OCI-LY1 (cell line): ENCODE measurements around the gene TXNL4A.
"Not testable (repeated sequence)": the region's sequence is repeated elsewhere in the genome, so short reads cannot be mapped to it uniquely, and the experiment has no call there.

Experiments used
- H2AFZ ChIP-seq: fragments of 200-600 bp; sonication (generic), shearing (Covaris generic); 2 replicates; pipeline ENCODE4 v1.6.0; 2014; ENCODE audit warnings: antibody characterized with exemption, mild to moderate bottlenecking, low read length
- H3F3A ChIP-seq: fragments of 200-600 bp; sonication (generic), shearing (Covaris generic); 2 replicates; pipeline ENCODE4 v1.6.0; 2014; ENCODE audit warnings: mild to moderate bottlenecking, antibody characterized with exemption, low read length, moderate library complexity; ENCODE audit not compliant: insufficient read depth
- H3K27ac ChIP-seq: fragments of 200-600 bp; sonication (generic); 2 replicates; pipeline ENCODE4 v1.5.1; 2014; ENCODE audit warnings: low read length, mixed run types, mild to moderate bottlenecking, low read depth; ENCODE audit not compliant: poor library complexity, severe bottlenecking
- H3K27me3 ChIP-seq: fragments of 200-600 bp; sonication (generic); 2 replicates; pipeline ENCODE4 v1.6.0; 2014; ENCODE audit warnings: antibody characterized with exemption, mild to moderate bottlenecking, low read length, moderate library complexity; ENCODE audit not compliant: insufficient read depth
- H3K36me3 ChIP-seq: fragments of 200-600 bp; sonication (generic); 2 replicates; pipeline ENCODE4 v1.6.1; 2014; ENCODE audit warnings: mild to moderate bottlenecking, antibody characterized with exemption, low read length, moderate library complexity, mixed read lengths; ENCODE audit not compliant: insufficient read depth
- H3K4me1 ChIP-seq: fragments of 200-600 bp; sonication (generic); 2 replicates; pipeline ENCODE4 v1.5.1; 2014; ENCODE audit warnings: mild to moderate bottlenecking, low read length, moderate library complexity; ENCODE audit not compliant: insufficient read depth, severe bottlenecking
- H3K4me2 ChIP-seq: fragments of 200-600 bp; sonication (generic), shearing (Covaris generic); 2 replicates; pipeline ENCODE4 v1.6.1; 2014; ENCODE audit warnings: low read length
- H3K4me3 ChIP-seq: fragments of 200-600 bp; sonication (generic); 2 replicates; pipeline ENCODE4 v1.5.1; 2014; ENCODE audit warnings: low read length, low read depth, mild to moderate bottlenecking, mixed read lengths; ENCODE audit not compliant: poor library complexity, severe bottlenecking
- H3K79me2 ChIP-seq: fragments of 200-600 bp; shearing (Covaris generic); 2 replicates; pipeline ENCODE4 v1.6.1; 2016; ENCODE audit warnings: mixed run types, low read length, mixed read lengths; ENCODE audit not compliant: insufficient read depth
- H3K9ac ChIP-seq: fragments of 200-600 bp; sonication (generic), shearing (Covaris generic); 2 replicates; pipeline ENCODE4 v1.6.1; 2014; ENCODE audit warnings: mild to moderate bottlenecking, low read length, mixed read lengths
- H3K9me2 ChIP-seq: fragments of 200-600 bp; sonication (generic), shearing (Covaris generic); 2 replicates; pipeline ENCODE4 v1.6.1; 2014; ENCODE audit warnings: low read depth, mild to moderate bottlenecking, low read length, mixed read lengths
- H3K9me3 ChIP-seq: fragments of 200-600 bp; shearing (Covaris generic); 2 replicates; pipeline ENCODE4 v1.6.1; 2014; ENCODE audit warnings: low read length, mixed read lengths
- H4K20me1 ChIP-seq: fragments of 200-600 bp; sonication (generic), shearing (Covaris generic); 2 replicates; pipeline ENCODE4 v1.6.0; 2016; ENCODE audit warnings: mild to moderate bottlenecking, low read length; ENCODE audit not compliant: insufficient read depth
- EZH2 ChIP-seq: fragments of 200-600 bp; sonication (generic), shearing (Covaris generic); IDR thresholded peaks from 2 replicates; pipeline ENCODE4 v1.8.0; 2017; ENCODE audit warnings: borderline replicate concordance, mixed run types, mild to moderate bottlenecking, antibody characterized with exemption, low read length, moderate library complexity, mixed read lengths
- TF ChIP-seq, protein P1 (sequence below): fragments of 200-600 bp; sonication (generic), shearing (Covaris generic); IDR thresholded peaks from 2 replicates; pipeline ENCODE4 v1.5.1; 2017; ENCODE audit warnings: mild to moderate bottlenecking, antibody characterized with exemption, low read length, moderate library complexity, mixed read lengths

Gene TXNL4A

GRCh38 chr18:79960921-79961526, 27.3 kb downstream of the TXNL4A start:
- Histone ChIP-seq H3K27ac (no peak overlapping the region), H3K4me2 (peak overlapping the region; percentile 54; the same call in 1 of the 2 replicates), H3K9me3 (no peaks in the 10 kb centered on the region), H3K9me2 (no peaks in the 10 kb centered on the region), H3F3A (no peaks in the 10 kb centered on the region), H3K27me3 (no peaks in the 10 kb centered on the region), H3K9ac (no peak overlapping the region; the same call in 1 of the 2 replicates), H3K36me3 (no peaks in the 10 kb centered on the region), H3K4me1 (peaks cover 53% of the 10 kb centered on the region), H4K20me1 (no peaks in the 10 kb centered on the region), H3K4me3 (no peak overlapping the region), H3K79me2 (no peaks in the 10 kb centered on the region), H2AFZ (no peak overlapping the region)
- no peak for TF ChIP-seq EZH2
- TF ChIP-seq, protein P1, sequence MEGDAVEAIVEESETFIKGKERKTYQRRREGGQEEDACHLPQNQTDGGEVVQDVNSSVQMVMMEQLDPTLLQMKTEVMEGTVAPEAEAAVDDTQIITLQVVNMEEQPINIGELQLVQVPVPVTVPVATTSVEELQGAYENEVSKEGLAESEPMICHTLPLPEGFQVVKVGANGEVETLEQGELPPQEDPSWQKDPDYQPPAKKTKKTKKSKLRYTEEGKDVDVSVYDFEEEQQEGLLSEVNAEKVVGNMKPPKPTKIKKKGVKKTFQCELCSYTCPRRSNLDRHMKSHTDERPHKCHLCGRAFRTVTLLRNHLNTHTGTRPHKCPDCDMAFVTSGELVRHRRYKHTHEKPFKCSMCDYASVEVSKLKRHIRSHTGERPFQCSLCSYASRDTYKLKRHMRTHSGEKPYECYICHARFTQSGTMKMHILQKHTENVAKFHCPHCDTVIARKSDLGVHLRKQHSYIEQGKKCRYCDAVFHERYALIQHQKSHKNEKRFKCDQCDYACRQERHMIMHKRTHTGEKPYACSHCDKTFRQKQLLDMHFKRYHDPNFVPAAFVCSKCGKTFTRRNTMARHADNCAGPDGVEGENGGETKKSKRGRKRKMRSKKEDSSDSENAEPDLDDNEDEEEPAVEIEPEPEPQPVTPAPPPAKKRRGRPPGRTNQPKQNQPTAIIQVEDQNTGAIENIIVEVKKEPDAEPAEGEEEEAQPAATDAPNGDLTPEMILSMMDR: no peak

- not testable (repeated sequence) for H3K36me3 ChIP-seq, H3F3A ChIP-seq, H3K27me3 ChIP-seq, H3K9me2 ChIP-seq, H3K9me3 ChIP-seq, H2AFZ ChIP-seq, H4K20me1 ChIP-seq, H3K79me2 ChIP-seq
- Histone ChIP-seq H3K4me1 (peaks cover 49% of the 10 kb centered on the region), H3K27ac (peak overlapping the region; percentile 26), H3K9ac (peak overlapping the region; percentile 19; the same call in 1 of the 2 replicates), H3K4me2 (peak overlapping the region; percentile 54; the same call in 1 of the 2 replicates), H3K4me3 (peak overlapping the region; percentile 33)
These were observed 28.1 kb downstream of the TXNL4A start for GRCh38 chr18:79960161-79960801.

DNA sequence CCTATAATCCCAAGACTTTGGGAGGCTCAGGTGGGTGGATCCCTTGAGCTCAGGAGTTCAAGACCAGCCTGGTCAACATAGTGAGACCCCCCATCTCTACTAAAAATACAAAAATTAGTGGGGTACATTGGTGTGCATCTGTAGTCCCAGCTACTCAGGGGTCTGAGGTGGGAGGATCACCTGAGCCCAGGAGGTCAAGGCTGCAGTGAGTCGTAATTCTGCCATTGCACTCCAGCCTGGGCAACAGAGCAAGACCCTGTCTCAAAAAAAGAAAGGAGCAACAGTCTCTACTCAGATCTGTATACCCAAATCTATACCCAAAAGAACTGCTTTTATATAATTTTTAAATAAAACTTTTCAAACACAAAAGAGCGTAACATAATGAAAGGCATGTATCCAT, 29.4 kb downstream of the TXNL4A start:
- Histone ChIP-seq H3K9me2 (no peaks in the 10 kb centered on the region), H3K27me3 (no peaks in the 10 kb centered on the region), H3K36me3 (no peaks in the 10 kb centered on the region), H3K4me3 (no peak overlapping the region), H3K27ac (no peak overlapping the region), H3K9me3 (no peaks in the 10 kb centered on the region), H3F3A (no peaks in the 10 kb centered on the region), H3K4me1 (peaks cover 48% of the 10 kb centered on the region), H4K20me1 (no peaks in the 10 kb centered on the region), H2AFZ (no peak overlapping the region), H3K9ac (no peak overlapping the region), H3K79me2 (no peaks in the 10 kb centered on the region), H3K4me2 (no peak overlapping the region)
- TF ChIP-seq, protein P1: no peak
- no peak for TF ChIP-seq EZH2

GRCh38 chr18:79956276-79956675, 32.1 kb downstream of the TXNL4A start:
- TF ChIP-seq, protein P1: no peak
- no peak for TF ChIP-seq EZH2
- Histone ChIP-seq H2AFZ (no peak overlapping the region), H3K27ac (no peak overlapping the region), H3K9ac (no peak overlapping the region), H3K9me2 (no peaks in the 10 kb centered on the region), H3K4me1 (peaks cover 32% of the 10 kb centered on the region), H3K4me3 (no peak overlapping the region), H3K36me3 (no peaks in the 10 kb centered on the region), H3F3A (no peaks in the 10 kb centered on the region), H3K79me2 (no peaks in the 10 kb centered on the region), H3K9me3 (no peaks in the 10 kb centered on the region), H4K20me1 (no peaks in the 10 kb centered on the region), H3K27me3 (no peaks in the 10 kb centered on the region), H3K4me2 (no peak overlapping the region)
